Bronchial epithelial cell (primary cell): ENCODE measurements around the gene TNRC6C. TPM values are rescaled to one million over a fixed set of nuclear protein-coding genes. Genes with fewer than 3 reads are reported as not detected.

Experiments
- DNase-seq: peaks from one replicate; pipeline ENCODE4 v3.0.0-alpha.2; 2010; ENCODE audit warnings: low read depth
- FAIRE-seq: peaks from 2 replicates; lab custom pipeline; 2011; peaks lifted over from hg19 to GRCh38; lab: Jason Lieb, UNC
- H3K27me3 ChIP-seq: 2 replicates; pipeline ENCODE4 v1.5.1; 2011; ENCODE audit warnings: low read length; ENCODE audit not compliant: control insufficient read depth, insufficient read depth
- H3K36me3 ChIP-seq: 2 replicates; pipeline ENCODE4 v1.5.1; 2011; ENCODE audit warnings: low read length; ENCODE audit not compliant: control insufficient read depth, insufficient read depth
- H3K4me3 ChIP-seq: 2 replicates; pipeline ENCODE4 v1.5.1; 2011; ENCODE audit warnings: mild to moderate bottlenecking, low read depth, low read length, control low read depth
- CTCF ChIP-seq: IDR thresholded peaks from 2 replicates; pipeline ENCODE4 v1.5.1; 2011; ENCODE audit warnings: mild to moderate bottlenecking, moderate library complexity, low read length, control low read depth, inconsistent platforms; ENCODE audit not compliant: insufficient read depth, severe bottlenecking
- total RNA-seq: library from RNA; depleted of rRNA; stranded (reverse); fragments of >200 nt; gene quantifications from 2 replicates; pipeline ENCODE4 v1.2.1, GENCODE V29; 2014

TNRC6C gene
- total RNA-seq, 1 donor from 2014 or later: 0.79 TPM

- peaks cover 10% of the 10 kb centered on the region for H3K27me3 ChIP-seq
- DNase-seq (no peak), FAIRE-seq (no peak)
- TF ChIP-seq CTCF: no peak
- H3K4me3 ChIP-seq: peak overlapping the region; percentile 51
- H3K36me3 ChIP-seq: no peaks in the 10 kb centered on the region
Measured at GRCh38 chr17:77958716-77959125, 218 bp downstream of the TNRC6C start.

- FAIRE-seq: no peak
- peaks cover 10% of the 10 kb centered on the region for H3K27me3 ChIP-seq
- H3K4me3 ChIP-seq: peak overlapping the region; percentile 51
- no peaks in the 10 kb centered on the region for H3K36me3 ChIP-seq
- no peak for TF ChIP-seq CTCF
- DNase-seq: peak; percentile 20
Measured at GRCh38 chr17:77959126-77959925, 823 bp downstream of the TNRC6C start.

- Histone ChIP-seq H3K36me3 (no peaks in the 10 kb centered on the region), H3K27me3 (peaks cover 10% of the 10 kb centered on the region), H3K4me3 (peak overlapping the region; percentile 51)
- TF ChIP-seq CTCF: no peak
- FAIRE-seq (no peak), DNase-seq (no peak)
Measured at GRCh38 chr17:77959926-77960521, 1.5 kb downstream of the TNRC6C start.

- H3K36me3 ChIP-seq: no peaks in the 10 kb centered on the region
- TF ChIP-seq CTCF: no peak
- peaks cover 10% of the 10 kb centered on the region for H3K27me3 ChIP-seq
- DNase-seq (no peak), FAIRE-seq (no peak)
- H3K4me3 ChIP-seq: no peak overlapping the region
Measured at GRCh38 chr17:77961741-77962140, 3.2 kb downstream of the TNRC6C start.

- H3K27me3 ChIP-seq: peaks cover 7% of the 10 kb centered on the region
- no peaks in the 10 kb centered on the region for H3K36me3 ChIP-seq
- TF ChIP-seq CTCF: no peak
- FAIRE-seq (no peak), DNase-seq (no peak)
- H3K4me3 ChIP-seq: no peak overlapping the region
Measured at GRCh38 chr17:77962348-77962747, 3.8 kb downstream of the TNRC6C start.
